WERI-Rb-1 (cell line): ENCODE data around the gene ABLIM2.

Experiments used
- DNase-seq: peaks from one replicate; pipeline ENCODE4 v3.0.0-alpha.2; 2020
- H3K27ac ChIP-seq: fragments of 250-450 bp; sonication (Bioruptor Pico); 2 replicates; pipeline ENCODE4 v1.5.1; 2020; ENCODE audit warnings: mild to moderate bottlenecking, moderate library complexity
- H3K27me3 ChIP-seq: fragments of 250-450 bp; sonication (Bioruptor Pico); 2 replicates; pipeline ENCODE4 v1.5.1; 2021; ENCODE audit warnings: mild to moderate bottlenecking, low read depth, moderate library complexity; ENCODE audit not compliant: insufficient read depth, severe bottlenecking
- H3K36me3 ChIP-seq: fragments of 250-450 bp; sonication (Bioruptor Pico); 2 replicates; pipeline ENCODE4 v1.5.1; 2020; ENCODE audit warnings: mild to moderate bottlenecking, moderate library complexity
- H3K4me3 ChIP-seq: 2 replicates; pipeline ENCODE4 v1.5.1; 2011; ENCODE audit warnings: low read depth, mild to moderate bottlenecking, control low read depth, low read length
- H3K9me3 ChIP-seq: fragments of 250-450 bp; sonication (Bioruptor Pico); 2 replicates; pipeline ENCODE4 v1.5.1; 2021; ENCODE audit warnings: mild to moderate bottlenecking, moderate library complexity; ENCODE audit not compliant: severe bottlenecking
- TF ChIP-seq, protein P1 (sequence below): IDR thresholded peaks from 2 replicates; pipeline ENCODE4 v1.5.1; 2011; ENCODE audit warnings: low read depth, mild to moderate bottlenecking, control low read depth, inconsistent platforms, low read length

The ABLIM2 gene

GRCh38 chr4:8097141-8097541 is 61.5 kb downstream of the ABLIM2 start:
- no peak overlapping the region for H3K27ac ChIP-seq

GRCh38 chr4:8096690-8097061 is 61.9 kb downstream of the ABLIM2 start:
- Histone ChIP-seq H3K4me3 (no peak overlapping the region), H3K27ac (no peak overlapping the region), H3K36me3 (no peaks in the 10 kb centered on the region), H3K9me3 (peaks cover 16% of the 10 kb centered on the region), H3K27me3 (no peaks in the 10 kb centered on the region)
- TF ChIP-seq, protein P1, sequence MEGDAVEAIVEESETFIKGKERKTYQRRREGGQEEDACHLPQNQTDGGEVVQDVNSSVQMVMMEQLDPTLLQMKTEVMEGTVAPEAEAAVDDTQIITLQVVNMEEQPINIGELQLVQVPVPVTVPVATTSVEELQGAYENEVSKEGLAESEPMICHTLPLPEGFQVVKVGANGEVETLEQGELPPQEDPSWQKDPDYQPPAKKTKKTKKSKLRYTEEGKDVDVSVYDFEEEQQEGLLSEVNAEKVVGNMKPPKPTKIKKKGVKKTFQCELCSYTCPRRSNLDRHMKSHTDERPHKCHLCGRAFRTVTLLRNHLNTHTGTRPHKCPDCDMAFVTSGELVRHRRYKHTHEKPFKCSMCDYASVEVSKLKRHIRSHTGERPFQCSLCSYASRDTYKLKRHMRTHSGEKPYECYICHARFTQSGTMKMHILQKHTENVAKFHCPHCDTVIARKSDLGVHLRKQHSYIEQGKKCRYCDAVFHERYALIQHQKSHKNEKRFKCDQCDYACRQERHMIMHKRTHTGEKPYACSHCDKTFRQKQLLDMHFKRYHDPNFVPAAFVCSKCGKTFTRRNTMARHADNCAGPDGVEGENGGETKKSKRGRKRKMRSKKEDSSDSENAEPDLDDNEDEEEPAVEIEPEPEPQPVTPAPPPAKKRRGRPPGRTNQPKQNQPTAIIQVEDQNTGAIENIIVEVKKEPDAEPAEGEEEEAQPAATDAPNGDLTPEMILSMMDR = no peak
- DNase-seq = no peak

More at GRCh38 chr4:8097141-8097541, 61.5 kb downstream of the ABLIM2 start:
- Histone ChIP-seq H3K4me3 (no peak overlapping the region), H3K9me3 (peaks cover 16% of the 10 kb centered on the region), H3K27me3 (no peaks in the 10 kb centered on the region), H3K36me3 (no peaks in the 10 kb centered on the region)
- DNase-seq = no peak
- TF ChIP-seq, protein P1 = no peak

DNA sequence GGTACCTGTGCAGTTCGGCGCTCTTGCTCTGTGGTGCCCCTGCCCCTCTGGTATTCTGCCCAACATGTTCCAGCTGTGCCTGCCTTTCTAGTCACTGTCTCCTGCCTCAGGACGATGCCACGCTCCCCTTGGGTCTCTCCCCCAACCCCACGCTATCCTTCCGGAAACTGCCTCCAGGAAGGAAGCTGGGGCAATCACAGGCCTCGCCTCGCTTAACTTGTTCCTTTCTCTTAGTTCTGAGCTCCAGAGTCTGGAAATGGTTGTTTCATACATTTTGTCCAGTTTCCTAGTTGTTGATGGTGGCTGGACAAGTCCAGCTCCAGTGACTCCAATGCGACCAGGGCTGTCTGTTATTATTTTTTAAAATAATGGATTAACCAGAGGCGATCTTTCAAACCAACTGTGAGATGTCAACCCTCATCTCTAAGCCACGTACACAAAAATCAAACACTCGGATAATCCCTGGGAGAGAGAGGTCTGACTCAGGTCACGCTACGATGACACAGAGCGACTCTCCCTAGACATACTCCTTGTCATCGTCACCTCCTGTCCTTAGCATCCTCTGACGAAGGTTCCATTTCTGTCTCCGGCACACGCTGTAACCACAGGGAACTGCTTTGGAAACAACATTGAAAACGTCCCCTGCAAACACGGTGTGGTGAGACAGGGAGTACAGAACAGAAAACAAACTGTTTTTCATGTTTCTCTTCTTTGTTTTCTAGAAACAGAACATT is 62.5 kb downstream of the ABLIM2 start:
- Histone ChIP-seq H3K27me3 (no peaks in the 10 kb centered on the region), H3K27ac (no peak overlapping the region), H3K9me3 (peaks cover 16% of the 10 kb centered on the region), H3K4me3 (no peak overlapping the region), H3K36me3 (no peaks in the 10 kb centered on the region)
- TF ChIP-seq, protein P1 = no peak
- DNase-seq = no peak

- no peaks in the 10 kb centered on the region for H3K27me3 ChIP-seq
- peaks cover 16% of the 10 kb centered on the region for H3K9me3 ChIP-seq
- no peaks in the 10 kb centered on the region for H3K36me3 ChIP-seq
- no peak for DNase-seq
- TF ChIP-seq, protein P1 = no peak
- no peak overlapping the region for H3K27ac ChIP-seq
- H3K4me3 ChIP-seq = no peak overlapping the region
Observed at GRCh38 chr4:8093587-8094274, 64.9 kb downstream of the ABLIM2 start.

DNA sequence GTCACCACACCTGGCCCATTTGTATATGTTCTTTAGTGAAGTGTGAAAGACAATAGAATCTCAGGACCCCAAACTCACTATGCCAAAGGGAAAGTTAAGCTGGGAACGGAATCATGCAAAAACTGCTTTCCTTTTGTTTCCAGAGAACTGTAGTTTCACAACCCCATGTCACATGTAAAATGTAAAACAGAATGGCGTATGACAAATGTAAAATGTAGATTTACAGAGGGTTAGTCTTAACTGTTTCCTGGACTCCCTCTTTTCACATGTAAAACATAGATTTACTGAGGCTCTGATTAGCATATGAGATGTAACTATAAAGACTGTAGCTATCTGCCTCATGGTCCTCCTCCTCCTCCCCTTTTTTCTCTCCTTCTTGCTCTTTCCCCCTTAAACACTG is 66.3 kb downstream of the ABLIM2 start:
- Histone ChIP-seq H3K4me3 (no peak overlapping the region), H3K27me3 (no peaks in the 10 kb centered on the region), H3K9me3 (peaks cover 16% of the 10 kb centered on the region), H3K27ac (no peak overlapping the region), H3K36me3 (no peaks in the 10 kb centered on the region)
- DNase-seq = no peak
- TF ChIP-seq, protein P1 = no peak
